Left kidney (tissue), 2 donors: Measurements from ENCODE around the gene FBXO3. TPM values are rescaled to one million over a fixed set of nuclear protein-coding genes. Genes with fewer than 3 reads are reported as not detected.
A peak's percentile ranks its signal among the peaks of the same experiment; 100 is the strongest.

Source experiments
- DNase-seq: peaks from one replicate; pipeline ENCODE4 v3.0.0-alpha.2; 2013
- polyA plus RNA-seq: library from polyadenylated mRNA; unstranded; fragments of 120-200 nt; gene quantifications from one replicate; pipeline ENCODE4 v1.2.1, GENCODE V29; 2013; ENCODE audit not compliant: insufficient read length

Gene FBXO3
- polyA plus RNA-seq, 1 donor = 62.1 TPM

DNA sequence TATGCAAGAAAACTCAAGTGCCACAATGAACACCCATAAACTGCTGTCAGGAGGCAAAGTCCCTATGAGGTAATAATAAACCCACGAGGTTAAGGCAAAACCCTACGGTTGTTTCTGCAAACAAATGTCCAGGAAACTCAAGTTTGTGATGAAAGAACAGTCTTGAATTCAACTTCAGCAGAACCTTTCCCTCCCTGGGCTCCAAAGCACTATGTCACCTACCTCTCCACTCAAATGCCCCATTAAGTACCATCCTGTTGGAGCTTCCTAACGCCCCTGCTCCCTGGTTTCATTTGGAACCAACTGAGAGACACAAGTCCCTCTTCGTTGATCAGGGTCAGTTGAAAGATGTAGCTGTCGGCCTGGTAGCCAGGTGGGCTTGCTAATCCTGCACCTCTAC lies 71.1 kb downstream of the FBXO3 start:
- no peak for DNase-seq

DNA sequence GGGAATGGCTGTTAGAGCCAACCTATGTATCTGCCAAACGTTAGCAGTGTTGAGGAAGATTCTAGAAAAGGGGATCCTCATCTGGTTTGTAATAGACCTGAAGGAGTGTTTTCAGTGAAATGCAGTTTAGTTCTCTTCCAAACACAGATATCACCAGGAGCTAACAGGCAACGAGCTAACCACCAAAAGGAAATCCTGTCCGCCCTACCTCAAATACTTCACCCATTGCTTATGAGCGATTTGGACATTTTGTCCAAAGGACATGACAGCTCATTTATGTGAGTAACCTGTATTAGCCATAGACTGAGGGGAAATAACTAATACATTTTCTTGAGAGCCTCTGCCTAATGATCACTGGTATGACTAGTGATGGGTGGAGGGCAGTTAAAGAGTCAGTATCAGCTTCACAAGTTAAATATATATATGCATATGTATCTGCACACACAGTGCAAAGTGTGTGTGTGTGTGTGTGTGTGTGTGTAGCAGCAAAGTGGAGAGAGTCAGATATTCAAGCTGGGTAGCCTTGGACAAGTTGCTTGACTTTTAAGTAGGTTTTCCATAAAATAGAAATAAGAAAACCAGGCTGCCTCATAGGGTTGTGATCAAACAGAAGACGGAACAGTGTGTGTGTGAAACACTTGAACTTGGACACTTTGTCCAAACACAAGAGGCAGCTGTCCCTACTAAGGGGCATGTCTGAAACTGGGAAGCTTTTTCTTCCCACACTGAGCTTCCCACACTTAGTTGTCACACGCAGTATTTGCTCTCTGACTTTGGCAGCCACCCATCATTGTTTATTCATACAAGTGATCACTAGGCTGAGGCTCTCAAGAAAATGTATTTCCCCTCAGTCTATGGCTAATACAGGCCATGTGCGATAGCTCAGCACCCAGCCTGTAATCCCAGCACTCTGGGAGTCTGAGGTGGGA lies 72.8 kb downstream of the FBXO3 start:
- no peak for DNase-seq

DNA sequence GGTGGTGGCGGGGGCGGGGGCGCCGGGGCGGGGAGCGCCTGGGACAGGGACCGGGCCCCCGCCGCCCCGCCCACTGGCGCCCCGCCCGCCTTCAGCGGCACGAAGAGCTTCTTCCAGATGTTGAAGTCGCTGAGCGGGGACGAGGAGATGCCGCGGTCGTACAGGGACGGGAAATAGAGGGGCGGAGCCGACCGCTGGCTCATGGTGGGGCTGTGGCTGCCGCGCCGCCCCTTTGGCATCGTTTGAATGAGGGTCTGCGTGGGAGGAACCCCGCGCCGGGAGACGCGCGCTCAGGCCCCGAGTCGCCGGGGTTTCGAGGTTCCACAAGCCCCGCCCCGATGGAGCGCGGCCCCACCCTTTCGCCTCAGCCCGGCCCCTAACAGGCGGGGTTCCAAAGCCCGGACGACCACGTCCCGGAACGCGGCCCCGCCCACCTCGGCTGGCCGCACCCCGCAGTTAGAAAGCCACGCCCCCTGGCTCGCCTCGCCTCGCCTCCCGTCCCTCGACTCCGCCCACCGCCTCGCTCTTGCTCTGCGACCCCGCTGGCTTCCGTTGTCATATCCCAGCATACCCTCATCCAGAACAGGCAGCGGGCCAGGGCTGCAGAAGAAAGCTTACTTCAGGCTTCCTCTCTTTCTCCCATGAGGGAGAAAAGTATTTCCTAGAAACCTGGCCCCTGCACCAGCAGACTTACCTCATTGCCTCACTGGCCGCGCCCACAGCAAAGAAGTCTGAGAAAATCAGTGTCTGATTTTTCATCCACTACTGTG lies 73.6 kb downstream of the FBXO3 start, which contains the start of gene C11orf91:
Gene C11orf91 (minus strand): TSS at position 325 of the 770 bp plus-strand sequence. CDS start 86 bp downstream, at position 239.
- peak; percentile 97 for DNase-seq

DNA sequence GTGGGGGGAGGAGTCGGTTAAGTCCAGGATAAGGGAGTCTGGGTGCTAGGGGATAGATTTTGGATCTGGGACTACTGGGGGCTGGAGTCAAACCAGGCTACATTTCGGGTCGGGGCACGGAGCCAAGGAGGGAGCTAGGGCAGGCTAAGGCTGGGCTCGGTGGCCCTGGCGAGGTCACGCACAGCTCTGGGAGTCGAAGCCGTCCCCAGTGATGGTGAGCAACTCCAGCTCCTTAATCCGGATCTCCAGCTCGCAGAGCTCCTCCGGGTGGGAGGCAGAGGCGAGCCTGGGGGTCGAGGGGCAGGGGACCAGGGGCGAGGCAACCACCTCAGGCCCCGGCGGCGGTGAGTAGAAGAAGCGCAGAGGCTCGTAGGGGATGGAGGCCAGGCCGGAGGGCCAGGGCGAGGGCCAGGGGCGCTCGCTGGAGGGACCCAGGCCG lies 74.2 kb downstream of the FBXO3 start:
- no peak for DNase-seq

DNA sequence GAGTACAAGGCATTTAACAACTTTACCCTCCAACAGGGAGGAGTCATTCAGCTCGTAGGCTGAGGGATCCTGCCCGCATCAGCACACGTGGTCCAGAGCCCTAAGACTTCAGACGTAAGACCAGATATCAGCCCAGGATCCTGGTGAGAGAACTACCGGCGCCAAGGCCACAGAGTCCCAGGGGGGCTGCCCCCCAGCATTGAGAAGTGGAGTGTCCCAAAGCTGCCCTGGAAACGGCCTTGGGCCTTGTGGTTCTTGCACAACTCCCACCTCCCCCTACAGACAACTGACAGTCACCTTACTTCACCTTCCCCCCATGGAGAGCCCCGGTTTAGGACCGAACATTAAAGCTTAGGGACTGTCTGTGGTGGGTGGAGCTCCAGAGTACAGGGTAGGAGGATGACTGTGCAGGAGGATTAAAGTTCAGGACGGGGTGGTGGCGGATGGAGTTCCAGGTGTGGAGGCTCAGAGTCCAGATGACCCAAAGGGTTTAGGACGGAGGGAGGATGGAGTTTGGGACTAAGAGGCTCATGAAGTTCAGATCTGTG lies 74.7 kb downstream of the FBXO3 start:
- no peak for DNase-seq

DNA sequence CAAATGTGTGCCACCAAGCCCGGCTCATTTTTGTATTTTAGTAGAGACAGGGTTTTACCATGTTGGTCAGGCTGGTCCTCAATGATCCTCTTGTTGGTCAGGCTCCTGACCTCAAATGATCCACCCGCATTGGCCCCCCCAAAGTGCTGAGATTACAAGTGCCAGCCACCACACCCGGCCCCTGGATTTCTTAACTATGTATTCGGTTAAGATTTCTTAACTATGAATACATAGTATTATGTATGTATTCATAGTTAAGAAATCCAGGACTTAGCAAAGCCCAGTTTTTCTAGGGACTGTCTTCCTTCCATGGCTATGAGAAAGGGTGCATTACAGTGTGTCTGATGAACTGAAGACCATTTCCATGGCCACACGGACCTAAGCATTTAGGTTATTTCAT lies 75.4 kb downstream of the FBXO3 start:
- no peak for DNase-seq

DNA sequence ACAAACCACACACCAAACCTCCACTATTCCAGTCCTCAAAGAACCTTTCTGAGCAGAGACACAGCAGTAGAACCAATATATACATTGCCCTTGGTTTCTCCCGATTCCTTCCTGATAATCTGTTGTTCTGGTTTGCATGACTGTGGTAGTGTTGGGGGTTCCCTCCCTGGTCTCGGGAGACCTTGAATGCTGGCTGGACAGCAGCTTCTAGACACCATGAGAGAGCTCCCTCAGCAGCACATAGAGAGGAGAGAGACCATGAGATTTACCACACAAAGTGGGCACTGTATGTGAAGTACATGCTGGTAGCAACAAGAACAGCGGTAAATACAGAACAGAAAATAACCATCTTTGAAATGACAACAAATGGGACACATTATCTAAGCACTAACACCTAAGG lies 76.3 kb downstream of the FBXO3 start:
- DNase-seq = no peak

DNA sequence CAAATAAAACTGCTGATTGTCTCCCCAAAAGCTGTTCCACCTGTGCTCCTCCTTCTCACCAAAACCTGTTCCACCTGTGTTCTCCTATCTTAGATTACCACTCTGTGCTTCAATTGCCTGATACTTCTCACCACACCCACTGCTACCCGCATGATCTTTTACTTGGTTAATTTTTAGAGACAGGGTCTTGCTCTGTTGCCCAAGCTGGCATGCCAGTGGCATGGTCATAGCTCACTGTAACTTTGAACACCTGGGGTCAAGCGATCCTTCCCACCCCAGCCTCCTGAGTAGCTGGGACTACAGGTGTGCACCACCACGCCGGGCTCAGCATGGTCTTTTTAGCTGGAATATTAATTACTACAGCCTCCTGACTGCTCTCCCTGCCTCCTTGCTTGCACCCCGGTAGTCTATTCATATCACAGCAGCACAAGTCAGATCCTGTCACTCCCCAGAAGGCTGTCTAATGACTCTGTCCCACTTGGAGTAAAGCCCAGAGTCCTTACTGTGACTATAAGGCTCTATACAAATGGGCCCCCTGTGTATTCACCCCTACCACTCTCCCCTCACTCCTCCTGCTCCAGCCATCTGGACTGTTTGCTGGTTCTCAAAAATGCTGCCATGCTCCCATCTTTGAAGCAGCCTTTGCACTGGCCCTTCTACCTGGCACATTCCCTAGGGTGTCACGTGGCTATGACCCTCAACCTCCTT lies 77.2 kb downstream of the FBXO3 start:
- no peak for DNase-seq

DNA sequence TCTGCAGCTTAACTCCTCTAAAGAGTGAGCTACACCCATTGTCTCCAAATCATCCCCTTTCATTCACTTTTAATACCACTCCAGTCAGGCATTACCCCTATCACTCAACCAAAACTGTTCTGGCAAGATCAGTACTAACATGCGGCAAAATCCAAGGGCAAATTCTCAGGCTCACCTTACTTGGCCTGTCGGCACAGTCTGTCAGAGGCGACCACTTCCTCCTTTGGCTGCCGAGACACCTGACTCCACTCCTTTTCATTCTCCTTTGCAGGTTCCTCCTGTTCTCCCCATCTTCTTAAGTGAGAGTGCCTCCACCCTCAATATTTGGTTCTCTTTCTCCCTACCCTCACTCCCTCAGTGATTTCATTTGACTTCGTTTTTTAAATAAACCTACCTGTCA lies 77.9 kb downstream of the FBXO3 start:
- DNase-seq = no peak

DNA sequence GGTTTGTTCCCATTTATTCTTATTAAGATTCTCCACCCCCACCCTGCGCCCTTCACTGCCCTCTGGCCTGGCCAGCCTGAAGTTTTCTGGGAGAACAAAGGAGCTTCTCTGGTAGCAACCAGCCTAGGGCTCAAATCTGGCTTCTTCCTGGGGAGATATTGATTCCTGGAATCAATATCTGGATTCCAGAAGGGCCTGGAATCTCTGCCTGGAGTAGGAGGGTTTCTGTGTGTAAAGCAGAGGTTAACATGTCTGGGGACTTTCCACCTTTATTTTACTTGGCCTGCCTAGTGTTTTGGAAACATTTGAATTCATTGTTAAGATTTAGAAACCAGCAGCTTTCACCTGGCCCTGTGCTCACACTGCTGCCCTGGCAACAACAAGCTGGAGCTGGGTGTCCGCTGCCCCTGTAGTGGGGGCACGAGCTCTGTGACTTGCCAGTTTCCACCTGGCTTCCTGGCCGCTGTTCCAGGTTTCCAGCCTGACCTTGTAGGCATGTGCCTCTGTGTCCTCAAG lies 79.2 kb downstream of the FBXO3 start:
- DNase-seq = no peak

DNA sequence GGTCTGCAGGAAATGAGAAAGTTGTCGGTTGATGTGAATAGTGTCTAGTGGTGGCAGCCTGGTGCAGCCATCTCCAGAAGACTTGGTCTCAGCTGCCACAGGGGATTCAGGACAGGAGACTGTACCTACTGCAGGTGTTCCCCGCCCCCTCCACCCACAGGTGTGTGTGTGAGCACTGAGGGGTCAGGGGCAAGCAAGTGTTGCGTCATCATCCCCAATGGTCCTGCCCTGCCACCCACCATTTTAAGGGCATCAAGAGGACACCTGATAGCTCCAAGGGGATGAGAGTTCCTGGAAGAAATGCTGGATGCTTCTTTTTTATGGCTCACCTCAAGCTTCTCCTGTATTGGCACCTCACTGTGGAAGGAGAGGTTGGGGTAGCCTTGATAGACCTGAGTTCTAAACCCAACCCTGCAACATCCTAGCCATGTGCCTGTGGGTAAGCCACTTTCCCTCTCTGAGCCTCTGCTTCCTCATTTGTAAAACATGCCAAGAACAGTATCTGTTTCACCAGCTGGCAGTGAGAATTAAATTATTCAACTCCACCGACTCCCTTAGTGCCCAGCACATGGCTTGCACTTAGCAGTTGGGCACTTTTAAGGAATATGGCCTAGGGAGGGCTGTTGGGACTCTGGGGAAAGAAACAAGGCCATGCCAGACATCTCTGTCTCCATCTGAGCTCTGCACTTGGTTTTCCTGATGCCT lies 79.8 kb downstream of the FBXO3 start:
- DNase-seq = no peak

DNA sequence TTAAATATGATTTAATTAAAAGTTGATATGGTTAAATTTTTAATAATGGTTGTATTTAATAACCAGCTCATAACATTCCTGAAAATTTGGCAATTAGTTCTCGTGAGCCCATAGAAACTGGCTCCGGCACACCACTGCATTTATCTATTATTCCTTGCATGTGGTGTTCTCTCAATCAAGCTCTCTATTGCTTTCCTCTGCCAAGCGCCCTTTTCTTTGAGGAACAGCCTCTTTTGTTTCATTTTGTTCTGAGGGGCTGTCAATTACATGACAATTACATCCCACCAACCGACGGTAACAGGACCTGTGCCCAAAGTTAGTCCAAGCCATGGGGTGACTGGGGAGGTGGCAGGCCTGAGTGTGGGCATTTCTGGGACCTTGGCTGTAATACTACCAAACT lies 81.8 kb downstream of the FBXO3 start:
- DNase-seq = no peak

DNA sequence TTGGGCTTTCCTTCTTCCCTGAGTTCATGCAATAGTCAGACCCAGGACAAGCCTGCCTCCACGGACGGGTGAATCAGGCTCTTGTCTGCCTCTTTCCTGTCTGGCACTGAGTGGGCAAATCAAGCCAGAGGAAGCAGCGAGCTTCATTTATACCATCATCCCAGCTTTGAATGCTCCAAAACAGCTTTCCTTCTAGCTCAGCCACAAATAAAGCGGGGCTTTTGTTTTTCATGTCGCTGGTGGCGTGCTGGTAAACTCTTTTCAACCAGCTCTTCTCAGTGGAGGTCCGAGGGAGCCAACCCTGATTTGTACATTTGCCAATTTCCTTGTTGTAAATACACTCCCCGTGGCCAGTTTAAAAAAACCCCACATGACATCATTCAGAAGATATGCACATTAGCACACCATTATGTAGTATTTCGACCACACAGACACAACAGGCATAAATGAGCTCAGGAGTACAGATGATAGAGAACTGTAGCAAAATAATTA lies 82.3 kb downstream of the FBXO3 start:
- DNase-seq = peak; percentile 72

DNA sequence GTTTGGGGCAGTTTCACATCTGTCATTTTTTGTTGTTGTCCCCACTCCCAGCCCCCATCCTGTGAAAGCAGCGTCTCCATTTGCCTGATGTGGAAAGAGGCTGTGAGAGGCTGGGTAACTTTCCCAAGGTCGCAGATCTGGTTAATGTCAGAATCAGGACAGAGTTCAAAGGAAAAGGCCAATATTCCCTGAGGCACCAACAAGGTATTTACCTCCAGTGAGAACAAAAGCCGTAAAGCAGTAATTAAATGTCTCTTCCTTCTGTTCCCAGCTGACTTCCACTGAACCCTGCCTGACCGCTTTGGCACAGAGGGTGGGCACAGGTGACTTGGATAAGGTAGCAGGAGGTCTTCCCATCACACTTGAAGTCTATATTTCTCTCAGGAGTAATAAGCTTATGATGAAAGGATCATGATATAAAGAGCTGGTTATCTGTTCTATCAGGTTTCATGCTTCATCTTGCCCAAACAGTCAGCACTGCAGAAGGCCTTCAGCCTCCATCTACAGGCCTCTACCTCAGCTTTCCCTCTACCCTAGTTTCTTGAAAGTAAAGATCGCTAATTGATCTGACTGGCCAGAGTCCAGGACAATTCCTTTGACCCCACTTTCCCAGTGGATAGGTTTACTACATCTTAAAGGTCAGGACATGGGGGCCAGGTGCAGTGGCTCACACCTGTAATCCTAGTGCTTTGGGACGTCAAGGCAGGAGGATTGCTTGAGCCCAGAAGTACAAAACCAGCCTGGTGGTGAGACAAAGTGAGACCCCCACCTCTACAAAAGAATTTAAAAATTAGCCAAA lies 83.1 kb downstream of the FBXO3 start:
- DNase-seq = no peak

Other genes with a start within 250 kb of the FBXO3 start
- not detected for gene C11orf91, start 73.7 kb downstream of the FBXO3 start, polyA plus RNA-seq
- 234 TPM for gene CD59, start 38.1 kb downstream of the FBXO3 start, polyA plus RNA-seq
- 28.6 TPM for gene LMO2, start 117.6 kb upstream of the FBXO3 start, polyA plus RNA-seq